HG02623 (cell line): ENCODE measurements around the gene GPHN.
"Not testable (repeated sequence)": the region's sequence is repeated elsewhere in the genome, so short reads cannot be mapped to it uniquely, and the experiment has no call there.

Source experiments
- ATAC-seq: cut with Tn5 transposase; IDR thresholded peaks from one replicate; pipeline ENCODE4 v1.9.1; 2021; ENCODE audit warnings: moderate library complexity; ENCODE audit not compliant: unreplicated experiment

The GPHN gene

GRCh38 chr14:66651536-66652220 is 143.7 kb downstream of the GPHN start:
- ATAC-seq = no peak

- ATAC-seq = no peak
Measured at GRCh38 chr14:66652525-66653106, 144.7 kb downstream of the GPHN start.

GRCh38 chr14:66657780-66658179 is 149.8 kb downstream of the GPHN start:
- ATAC-seq = no peak

- ATAC-seq = no peak
Measured at GRCh38 chr14:66662374-66662773, 154.4 kb downstream of the GPHN start.

- no peak for ATAC-seq
Measured at GRCh38 chr14:66677780-66678179, 169.8 kb downstream of the GPHN start.

DNA sequence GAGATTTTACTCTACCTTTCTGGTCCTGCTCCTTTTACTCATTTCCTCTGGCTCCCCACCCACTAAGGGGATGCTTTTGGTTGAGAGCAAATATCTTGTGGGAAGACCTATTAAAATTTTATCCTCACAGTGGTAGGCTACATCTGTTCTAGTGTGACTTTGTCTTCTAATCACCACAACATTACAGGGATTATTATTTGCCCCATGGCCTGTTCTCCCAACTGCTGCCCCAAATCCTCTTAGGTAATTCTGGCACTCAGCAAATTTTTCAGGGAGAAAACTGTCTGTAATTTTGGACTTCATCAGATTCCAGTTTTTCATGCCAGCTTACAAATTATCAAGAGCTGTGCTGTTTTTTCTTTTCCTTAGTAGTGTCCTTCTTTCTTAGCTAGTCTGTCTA is 172.3 kb downstream of the GPHN start:
- ATAC-seq = no peak

DNA sequence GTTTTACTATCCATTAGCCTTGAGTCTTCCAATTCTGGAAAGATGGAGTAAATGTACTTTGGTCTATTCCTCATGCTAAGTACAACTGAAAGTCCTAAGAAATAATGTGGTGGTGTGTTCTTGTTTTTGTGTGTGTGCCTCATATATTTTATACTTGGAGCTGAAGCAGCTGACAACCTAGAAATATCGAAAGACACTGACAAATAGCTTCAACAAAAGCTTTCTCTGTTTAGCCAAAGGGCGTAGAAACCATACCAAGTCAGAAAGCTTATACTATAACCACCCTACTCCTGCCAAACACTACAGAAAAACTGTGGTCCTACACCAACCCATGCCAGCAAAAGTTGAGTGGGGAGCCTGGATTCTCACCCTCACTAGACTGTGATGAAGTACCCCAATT is 188.4 kb downstream of the GPHN start:
- ATAC-seq = no peak

DNA sequence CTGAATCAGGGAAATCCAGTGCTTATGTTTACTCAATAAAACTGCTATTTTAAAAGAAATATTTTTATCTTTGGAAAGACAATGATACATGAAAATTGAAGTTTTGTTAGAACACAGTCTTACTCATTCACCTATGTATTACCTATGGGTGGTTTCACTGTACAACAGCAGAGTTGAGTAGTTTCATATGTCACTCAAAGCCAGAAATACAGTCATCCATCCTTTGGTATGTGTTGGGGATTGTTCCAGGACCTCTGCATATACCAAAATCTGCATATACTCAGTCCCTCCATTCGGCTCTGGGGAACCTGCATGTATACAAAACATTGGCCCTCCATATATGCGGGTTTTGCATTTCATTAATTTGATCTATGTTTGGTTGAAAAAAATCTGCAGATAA is 190.6 kb downstream of the GPHN start:
- ATAC-seq = no peak

GRCh38 chr14:66701813-66702212 is 193.9 kb downstream of the GPHN start:
- no peak for ATAC-seq

- no peak for ATAC-seq
Measured at GRCh38 chr14:66708267-66708666, 200.3 kb downstream of the GPHN start.

DNA sequence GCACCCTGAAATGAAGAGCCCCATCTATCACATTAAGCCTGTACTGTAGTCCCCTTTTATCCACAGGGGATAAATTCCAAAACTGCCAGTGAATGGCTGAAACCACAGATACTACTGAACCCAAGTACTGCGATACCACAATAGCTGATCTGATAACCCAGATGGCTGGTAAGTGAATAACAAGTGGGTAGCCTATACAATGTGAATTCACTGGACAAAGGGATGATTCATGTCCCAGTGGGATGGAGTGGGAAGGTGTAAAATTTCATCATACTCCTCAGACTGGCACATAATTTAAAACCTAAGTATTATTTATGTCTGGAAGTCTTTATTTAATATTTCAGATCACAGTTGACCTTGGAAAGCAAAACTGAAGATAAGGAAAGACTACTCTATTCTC is 201.3 kb downstream of the GPHN start:
- ATAC-seq = no peak

- not testable (repeated sequence) for ATAC-seq
Measured at GRCh38 chr14:66714291-66714690, 206.3 kb downstream of the GPHN start.

GRCh38 chr14:66715313-66715712 is 207.4 kb downstream of the GPHN start:
- ATAC-seq = not testable (repeated sequence)

GRCh38 chr14:66716227-66716626 is 208.3 kb downstream of the GPHN start:
- ATAC-seq = no peak

- no peak for ATAC-seq
Measured at GRCh38 chr14:66717561-66718140, 209.7 kb downstream of the GPHN start.

DNA sequence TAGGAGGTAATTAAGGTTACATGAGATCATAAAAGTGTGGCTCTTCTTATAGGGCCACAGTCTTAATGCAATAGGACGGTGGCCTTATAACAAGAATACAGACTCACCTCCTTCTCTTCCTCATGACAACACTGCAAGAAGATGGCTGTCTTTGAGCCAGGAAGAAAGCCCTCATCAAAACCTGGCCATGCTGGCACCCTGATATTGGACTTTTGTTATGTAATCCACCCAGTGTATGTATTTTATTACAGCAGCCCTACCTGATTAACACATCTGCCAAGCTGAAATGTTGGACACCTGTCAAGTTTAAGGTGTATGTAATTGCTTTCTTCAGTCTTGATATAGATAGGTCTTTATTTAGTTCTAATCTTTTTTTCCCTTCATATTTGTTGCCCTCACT is 217.0 kb downstream of the GPHN start:
- ATAC-seq = no peak

- ATAC-seq = not testable (repeated sequence)
Measured at GRCh38 chr14:66731298-66731697, 223.4 kb downstream of the GPHN start.

- no peak for ATAC-seq
Measured at GRCh38 chr14:66735853-66736252, 227.9 kb downstream of the GPHN start.

GRCh38 chr14:66739826-66740225 is 231.9 kb downstream of the GPHN start:
- no peak for ATAC-seq

DNA sequence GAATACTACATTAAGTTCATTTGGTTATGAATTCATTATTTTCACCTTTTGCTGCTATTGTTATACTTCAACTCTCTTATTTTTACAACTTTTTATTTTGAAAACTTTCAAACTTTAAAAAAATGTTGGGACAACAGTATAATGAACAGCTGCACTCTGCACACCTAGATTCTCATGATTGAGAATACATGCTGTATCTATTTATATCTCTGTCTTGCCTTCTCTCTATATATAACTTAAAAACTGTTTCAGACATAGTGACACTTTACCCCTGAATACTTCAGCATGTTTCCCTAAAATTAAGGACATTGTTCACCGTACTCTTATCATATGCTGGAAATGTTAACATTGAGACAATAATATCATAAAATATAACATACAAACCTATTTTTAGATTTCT is 237.1 kb downstream of the GPHN start:
- ATAC-seq = no peak

DNA sequence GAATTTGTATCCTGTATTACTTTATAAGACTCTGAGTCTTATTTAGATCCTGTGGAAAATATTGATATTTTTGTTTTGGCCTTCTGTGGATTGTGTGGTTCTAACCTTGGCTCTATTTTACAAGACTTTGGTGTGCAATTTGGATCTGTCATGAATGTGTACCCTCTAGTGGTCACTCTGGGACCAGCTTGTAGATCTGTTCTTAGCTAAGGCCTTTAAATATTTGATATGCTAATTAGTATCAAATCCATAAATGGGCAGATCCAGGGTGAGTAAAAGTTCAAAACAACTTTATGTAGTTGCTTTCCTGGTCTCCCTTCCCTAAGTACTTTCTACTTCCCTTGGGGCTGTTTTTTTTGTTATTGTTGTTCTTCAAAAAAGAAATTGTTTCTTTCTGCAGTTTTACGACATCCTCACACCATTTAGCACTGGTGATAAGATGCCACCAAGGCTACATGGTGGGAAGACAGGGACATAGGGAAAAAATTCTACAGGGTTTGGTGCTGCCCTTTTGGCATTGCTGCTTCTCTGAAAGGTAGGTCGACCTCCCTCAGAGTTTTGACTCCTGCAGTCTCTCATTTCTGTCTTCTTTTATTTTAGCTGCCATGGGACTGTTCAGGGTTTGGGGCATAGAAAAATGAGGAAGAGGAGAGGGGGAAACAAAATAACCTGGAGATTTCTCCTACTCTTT is 238.5 kb downstream of the GPHN start:
- ATAC-seq = no peak

GRCh38 chr14:66752109-66752508 is 244.2 kb downstream of the GPHN start:
- no peak for ATAC-seq
